Right forelimb (tissue), 1 donor: Measurements from ENCODE around the gene ATG9B.
A peak's percentile ranks its signal among the peaks of the same experiment; 100 is the strongest.
"Not testable (repeated sequence)": the region's sequence is repeated elsewhere in the genome, so short reads cannot be mapped to it uniquely, and the experiment has no call there.

Experiments
- DNase-seq: peaks from one replicate; pipeline ENCODE4 v3.0.0-alpha.2; 2018

The ATG9B gene

DNA sequence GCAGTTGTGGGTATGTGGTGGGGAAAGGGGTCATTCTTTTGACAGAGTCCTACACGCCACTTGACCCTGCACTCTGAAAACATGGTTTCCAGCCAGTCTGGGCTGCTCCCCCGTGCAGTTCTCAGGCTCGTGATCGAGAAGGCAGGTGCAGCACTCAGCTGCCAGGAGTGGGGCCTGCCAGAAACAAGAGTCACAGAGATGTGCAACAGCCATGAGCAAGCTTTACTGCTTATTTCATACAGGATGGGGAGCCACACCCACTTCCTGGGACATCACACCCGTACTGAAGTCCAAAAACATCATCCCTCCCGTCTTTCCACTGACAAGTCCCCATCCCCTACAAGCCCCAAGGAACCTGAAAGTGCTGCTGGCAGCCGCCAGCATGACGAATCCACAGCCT lies 9.3 kb downstream of the ATG9B start:
- DNase-seq: no peak

DNA sequence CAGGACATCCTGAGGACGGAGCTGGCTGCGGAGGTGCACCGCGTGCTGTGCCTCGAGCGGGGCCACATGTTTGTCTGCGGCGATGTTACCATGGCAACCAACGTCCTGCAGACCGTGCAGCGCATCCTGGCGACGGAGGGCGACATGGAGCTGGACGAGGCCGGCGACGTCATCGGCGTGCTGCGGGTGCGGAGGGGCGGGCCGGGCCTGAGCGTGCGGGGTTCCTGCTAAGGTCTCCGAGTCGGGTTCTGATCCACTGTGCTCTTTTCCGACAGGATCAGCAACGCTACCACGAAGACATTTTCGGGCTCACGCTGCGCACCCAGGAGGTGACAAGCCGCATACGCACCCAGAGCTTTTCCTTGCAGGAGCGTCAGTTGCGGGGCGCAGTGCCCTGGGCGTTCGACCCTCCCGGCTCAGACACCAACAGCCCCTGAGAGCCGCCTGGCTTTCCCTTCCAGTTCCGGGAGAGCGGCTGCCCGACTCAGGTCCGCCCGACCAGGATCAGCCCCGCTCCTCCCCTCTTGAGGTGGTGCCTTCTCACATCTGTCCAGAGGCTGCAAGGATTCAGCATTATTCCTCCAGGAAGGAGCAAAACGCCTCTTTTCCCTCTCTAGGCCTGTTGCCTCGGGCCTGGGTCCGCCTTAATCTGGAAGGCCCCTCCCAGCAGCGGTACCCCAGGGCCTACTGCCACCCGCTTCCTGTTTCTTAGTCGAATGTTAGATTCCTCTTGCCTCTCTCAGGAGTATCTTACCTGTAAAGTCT lies 10.4 kb downstream of the ATG9B start:
- DNase-seq: peak; percentile 86

DNA sequence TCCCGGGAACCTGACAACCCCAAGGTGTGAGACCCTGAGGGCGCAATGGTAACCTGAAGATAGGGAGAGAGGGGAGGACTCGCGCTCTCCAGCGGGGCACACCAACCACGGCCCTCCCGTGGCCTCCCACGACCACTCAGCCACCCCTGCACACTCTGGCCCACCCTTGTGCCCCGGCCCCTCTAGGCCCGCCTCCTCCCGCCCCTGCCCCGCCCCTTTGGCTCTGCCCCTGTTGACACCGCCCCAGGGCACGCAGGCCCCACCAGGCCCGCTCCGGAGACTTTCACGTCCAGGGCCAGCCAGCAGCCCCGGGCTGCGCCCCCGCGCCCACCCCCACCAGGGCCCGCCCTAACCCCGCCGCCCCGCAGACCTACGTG lies 10.9 kb downstream of the ATG9B start:
- no peak for DNase-seq

DNA sequence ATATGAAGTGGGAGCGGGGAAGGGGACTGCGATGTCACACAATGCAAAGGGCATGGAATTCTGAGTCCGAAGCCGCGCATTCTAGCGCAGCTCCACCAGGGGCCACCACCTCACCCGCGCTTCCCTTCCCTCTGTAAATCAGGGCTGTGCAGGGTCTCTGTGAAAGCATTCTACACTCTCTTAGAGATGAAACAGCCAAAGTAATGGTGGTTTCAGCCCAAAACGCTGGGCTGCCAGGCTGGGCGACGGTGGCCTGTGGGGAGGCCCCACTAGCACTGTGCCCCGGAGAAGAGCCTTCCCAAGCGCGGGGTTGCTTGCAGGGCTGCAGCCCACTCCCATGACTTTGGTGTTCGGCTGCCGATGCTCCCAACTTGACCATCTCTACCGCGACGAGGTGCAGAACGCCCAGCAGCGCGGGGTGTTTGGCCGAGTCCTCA lies 11.4 kb downstream of the ATG9B start:
- no peak for DNase-seq

DNA sequence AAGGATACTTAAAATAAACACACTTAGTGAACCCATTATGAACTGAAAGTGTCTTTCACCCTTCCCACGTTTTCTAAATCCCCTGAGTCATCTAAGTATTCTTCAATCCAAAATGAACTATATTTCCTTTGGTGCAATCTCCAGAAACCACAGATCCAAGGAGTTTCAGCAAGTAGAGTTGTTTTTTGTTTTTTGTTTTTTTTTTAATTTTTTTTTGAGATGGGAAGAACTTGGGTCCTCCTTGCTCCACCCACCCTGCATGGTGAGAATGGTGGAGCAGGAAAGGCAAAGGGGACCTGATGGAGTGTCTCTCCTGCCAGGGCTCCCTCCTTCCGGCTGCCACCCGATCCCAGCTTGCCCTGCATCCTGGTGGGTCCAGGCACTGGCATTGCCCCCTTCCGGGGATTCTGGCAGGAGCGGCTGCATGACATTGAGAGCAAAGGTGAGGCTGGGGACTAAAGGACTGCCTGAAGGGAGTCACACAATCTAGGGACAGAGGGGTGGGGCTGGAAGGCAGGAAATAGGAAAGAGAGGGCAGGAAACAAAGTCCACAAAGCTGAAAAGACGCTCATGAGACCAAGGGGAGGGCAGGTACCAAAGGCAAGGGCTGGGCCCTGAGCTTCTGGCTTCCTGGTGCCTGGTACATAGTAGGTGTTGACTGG lies 12.1 kb downstream of the ATG9B start:
- DNase-seq: no peak

DNA sequence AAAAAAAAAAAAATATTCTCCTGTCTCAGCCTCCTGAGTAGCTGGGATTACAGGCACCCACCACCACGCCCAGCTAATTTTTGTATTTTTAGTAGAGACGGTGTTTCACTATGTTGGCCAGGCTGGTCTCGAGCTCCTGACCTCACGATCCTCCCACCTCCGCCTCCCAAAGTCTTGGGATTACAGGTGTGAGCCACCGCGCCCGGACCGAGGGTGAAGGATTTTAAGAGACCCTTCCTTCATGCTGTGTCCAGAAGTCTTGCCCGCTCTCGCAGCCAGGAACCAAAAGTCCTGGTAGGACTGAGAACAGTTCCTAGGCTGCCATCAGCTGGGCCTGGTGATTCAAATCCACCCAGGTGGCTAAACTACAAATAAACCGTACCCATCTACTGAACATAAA lies 12.7 kb downstream of the ATG9B start:
- not testable (repeated sequence) for DNase-seq

DNA sequence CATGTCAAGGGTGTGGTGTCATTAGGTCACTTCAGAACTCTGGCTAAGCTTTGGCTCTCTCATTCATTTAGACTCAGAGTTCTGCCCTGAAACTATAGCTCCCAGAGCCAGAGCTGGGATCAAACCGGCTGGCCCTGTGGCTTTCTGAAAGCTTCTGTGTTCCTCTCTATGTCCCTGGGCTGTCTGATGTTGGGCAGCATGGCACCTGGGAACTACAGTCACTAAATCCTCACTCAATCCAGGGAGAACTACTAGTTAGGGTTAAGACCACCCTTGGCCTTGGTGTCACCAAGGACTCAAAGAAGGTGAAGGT lies 13.2 kb downstream of the ATG9B start:
- DNase-seq: no peak

DNA sequence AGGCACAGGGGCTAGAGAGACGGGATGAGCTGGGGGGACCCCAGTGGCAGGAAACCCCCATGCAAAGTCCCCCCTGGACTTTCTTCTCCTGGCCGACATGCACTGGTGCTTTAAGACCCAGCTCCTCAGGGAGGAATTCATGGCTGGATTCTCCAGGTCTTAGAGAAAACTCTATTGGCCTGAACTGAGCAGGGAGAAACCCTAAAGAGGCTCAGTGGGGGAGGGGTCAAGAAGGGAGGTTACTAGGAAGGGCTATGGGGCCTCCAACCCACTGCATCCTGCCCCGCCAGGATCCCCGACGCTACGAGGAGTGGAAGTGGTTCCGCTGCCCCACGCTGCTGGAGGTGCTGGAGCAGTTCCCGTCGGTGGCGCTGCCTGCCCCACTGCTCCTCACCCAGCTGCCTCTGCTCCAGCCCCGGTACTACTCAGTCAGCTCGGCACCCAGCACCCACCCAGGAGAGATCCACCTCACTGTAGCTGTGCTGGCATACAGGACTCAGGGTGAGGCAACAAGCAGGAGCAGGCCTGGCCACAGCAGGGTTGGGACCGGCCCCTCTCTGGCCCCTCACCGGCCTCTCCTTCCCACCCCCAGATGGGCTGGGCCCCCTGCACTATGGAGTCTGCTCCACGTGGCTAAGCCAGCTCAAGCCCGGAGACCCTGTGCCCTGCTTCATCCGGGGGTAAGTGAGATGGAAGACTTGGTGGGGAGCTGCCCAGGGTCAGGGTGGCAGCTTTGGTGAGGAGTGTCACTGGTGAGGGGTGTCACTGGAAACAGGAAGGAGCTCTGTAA lies 13.8 kb downstream of the ATG9B start:
- no peak for DNase-seq

DNA sequence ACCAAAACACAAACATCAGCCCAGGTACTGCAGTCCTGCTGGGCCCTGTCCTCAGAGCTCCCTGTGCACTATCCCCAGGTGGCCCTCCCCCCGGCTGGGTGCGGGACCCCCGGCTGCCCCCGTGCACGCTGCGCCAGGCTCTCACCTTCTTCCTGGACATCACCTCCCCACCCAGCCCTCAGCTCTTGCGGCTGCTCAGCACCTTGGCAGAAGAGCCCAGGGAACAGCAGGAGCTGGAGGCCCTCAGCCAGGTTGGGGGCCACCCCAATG lies 14.3 kb downstream of the ATG9B start:
- DNase-seq: no peak

DNA sequence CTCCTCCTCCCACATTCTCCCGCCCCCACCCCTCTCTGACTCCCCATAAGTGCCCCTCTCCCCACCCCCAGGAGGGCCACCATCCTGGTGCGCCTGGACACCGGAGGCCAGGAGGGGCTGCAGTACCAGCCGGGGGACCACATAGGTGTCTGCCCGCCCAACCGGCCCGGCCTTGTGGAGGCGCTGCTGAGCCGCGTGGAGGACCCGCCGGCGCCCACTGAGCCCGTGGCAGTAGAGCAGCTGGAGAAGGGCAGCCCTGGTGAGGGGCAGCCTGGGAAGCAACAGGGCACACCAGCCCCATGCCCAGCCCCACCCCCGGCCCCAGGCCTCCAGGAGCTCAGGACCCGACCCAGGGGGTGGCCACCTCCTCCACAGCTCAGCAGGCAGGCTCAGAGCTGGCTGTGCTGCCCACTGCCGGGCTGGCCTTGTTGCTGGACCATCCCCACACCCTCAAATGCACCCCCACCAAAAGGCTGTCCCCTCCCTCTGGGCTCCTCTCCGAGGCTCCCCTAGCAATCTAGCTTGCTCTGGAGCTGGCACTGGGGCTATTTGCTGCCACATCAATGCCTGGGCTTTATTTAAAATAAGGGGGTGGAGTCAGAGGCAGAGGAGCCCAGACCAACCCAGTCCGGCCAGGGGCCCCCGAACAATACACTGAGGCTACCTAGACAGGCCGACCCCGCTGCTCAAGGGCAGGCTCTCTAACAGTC lies 14.8 kb downstream of the ATG9B start:
- no peak for DNase-seq

DNA sequence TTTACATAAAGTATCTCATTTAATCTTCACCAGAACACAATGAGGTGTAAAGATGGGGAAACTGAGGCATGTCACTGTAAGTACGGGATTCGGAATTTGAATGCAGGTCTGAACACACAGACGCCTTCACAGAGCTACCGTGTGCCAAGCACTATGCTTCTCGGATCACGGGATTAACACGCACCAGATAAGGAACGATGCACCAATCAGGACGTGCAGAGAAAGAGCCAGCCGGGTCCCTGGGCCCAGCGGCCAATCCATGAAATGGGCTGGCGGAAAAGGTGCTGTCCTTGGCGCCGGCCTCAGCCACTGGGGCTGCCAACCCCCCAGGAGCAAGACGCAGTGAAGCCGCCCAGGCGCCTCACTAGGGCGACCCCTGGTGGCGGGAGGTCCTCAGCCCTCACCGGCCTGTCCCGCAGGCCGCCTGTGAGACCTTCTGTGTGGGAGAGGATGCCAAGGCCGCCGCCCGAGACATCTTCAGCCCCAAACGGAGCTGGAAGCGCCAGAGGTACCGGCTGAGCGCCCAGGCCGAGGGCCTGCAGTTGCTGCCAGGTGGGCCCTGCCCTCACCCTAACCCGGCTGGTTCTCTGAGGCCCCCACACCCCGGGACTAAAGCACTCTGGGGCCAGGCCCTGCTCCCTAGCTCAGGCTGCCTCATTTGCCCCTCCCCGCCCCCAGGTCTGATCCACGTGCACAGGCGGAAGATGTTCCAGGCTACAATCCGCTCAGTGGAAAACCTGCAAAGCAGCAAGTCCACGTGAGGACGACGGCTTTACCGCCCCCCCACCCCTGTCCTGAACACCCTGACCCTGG lies 15.6 kb downstream of the ATG9B start:
- peak; percentile 74 for DNase-seq

DNA sequence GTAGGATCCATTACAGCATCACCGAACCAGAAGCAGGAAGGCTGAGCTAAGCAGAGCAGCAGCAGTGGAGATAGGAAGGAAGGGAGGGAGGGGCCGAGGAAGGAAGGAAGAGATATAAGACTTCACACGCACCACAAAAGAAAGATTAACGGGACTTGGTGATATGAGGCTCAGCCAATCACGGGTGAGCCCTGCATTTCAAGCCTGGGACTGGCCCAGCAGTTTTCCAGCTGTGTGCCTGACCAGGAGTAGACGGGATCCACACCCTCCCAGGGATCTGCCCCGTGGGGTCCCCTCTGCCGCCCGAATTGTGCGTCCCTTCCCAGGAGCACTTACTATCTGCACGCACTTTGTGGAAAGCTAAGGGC lies 16.2 kb downstream of the ATG9B start:
- DNase-seq: no peak

DNA sequence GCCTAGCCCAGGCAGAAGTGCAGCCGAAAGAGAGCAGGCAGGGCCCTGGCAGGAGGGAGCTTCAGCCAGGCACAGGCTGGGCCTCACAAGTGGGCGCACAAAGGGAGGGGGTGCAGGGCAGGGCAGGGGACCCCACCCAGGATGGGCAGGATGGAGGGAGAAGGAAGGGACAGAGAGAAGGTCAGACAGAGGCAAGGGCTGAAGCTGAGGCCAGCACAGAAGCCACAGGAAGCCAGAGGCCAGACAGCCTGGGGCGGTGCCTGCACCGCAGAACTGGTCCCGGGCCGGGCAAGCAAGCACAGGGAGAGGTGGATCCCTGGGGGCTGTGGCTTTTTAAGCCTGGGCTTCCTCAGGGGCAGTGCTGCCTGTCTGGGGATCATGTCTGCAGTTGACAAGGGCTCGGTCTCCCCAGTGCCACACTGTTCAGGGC lies 16.8 kb downstream of the ATG9B start:
- no peak for DNase-seq

DNA sequence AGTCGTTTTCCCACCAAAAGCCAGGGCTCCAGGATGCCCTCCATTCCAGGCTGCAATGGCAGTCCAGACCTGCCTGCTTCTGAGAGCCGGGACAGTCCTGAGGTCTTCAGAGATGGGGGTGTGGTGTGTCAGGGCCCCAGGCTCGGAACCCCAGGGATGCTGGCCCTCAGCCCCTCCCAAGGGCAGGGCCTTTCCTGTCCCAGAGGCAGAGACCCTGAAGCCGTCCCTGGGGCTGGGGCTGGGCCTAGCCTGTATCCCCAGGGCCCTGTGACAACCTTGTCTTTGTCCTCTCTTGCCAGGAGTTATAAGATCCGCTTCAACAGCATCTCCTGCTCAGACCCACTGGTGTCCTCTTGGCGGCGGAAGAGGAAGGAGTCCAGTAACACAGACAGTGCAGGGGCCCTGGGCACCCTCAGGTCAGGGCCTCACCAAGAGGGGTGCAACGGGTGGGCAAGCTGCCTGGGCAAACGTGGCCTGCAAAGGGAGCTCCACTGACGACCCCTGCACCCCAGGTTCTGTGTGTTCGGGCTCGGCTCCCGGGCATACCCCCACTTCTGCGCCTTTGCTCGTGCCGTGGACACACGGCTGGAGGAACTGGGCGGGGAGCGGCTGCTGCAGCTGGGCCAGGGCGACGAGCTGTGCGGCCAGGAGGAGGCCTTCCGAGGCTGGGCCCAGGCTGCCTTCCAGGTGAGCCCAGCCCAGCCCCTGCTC lies 17.5 kb downstream of the ATG9B start:
- DNase-seq: no peak

DNA sequence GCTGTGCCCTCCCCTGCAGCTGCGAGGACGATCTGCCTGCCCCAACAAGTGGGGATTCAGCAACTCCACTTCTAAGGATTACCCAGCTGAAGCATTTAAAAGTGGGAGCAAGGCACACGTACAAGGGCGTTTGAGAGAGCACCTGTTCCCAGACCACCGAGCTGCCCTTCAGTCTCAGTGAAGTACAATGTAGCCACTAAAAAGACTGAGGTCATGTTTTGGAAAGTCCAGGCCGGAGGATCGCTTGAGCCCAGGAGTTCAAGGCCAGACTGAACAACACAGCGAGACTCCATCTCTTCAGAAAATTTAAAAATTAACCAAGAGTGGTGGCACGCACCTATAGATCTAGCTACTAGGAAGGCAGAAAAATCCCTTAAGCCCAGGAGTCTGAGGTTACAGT lies 18.7 kb downstream of the ATG9B start:
- no peak for DNase-seq

DNA sequence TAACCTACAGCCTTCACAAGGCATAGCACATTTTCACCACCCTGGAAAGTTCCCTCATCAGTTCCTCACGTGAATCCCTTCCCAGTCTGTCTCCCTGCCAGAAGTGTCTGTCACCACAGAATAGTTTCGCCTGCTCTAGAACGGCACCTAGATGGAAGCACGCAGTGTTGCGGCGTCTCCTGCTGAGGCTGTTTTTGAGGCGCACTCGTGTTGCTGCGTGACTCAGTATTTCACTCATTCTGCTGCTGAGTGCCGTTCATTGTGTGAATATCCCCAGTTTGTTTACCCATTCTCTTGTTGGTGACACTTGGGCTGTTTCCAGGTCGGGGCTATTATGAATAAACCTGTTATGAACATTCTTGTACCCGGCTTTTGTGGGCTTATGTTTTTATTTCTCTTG lies 20.7 kb downstream of the ATG9B start:
- no peak for DNase-seq

DNA sequence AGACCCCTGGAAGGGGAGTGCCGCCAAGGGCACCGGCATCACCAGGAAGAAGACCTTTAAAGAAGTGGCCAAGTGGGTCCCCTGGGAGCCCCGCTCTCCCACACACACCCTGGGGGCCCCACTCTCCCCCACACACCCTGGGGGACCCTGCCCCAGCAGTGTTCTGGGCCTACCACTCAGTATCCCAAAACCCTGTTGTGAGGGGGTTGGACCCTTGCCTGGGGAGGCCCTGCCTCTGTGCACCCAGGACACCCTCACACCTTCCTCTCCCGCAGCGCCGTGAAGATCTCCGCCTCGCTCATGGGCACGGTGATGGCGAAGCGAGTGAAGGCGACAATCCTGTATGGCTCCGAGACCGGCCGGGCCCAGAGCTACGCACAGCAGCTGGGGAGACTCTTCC lies 22.7 kb downstream of the ATG9B start:
- no peak for DNase-seq

DNA sequence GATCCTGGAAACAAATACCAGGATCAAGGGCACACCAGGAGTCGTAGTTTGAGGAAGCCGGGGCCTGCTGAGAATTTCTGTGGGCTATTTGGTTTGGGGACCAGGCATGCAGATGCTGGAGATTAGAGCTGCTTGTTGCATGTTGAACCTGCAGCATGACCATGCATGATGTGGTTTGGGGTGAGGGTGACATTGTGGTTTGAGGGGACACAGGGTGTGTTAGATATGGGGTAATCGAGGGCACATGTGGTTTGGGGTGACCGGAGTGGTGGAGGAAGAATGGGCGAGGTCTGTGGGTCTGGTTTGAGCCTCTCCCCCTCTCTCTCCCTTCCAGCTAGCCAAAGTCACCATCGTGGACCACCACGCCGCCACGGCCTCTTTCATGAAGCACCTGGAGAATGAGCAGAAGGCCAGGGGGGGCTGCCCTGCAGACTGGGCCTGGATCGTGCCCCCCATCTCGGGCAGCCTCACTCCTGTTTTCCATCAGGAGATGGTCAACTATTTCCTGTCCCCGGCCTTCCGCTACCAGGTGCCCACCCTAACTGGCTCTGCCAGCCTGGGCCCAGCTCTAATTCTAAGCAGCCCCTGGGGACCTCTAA lies 23.3 kb downstream of the ATG9B start:
- no peak for DNase-seq

DNA sequence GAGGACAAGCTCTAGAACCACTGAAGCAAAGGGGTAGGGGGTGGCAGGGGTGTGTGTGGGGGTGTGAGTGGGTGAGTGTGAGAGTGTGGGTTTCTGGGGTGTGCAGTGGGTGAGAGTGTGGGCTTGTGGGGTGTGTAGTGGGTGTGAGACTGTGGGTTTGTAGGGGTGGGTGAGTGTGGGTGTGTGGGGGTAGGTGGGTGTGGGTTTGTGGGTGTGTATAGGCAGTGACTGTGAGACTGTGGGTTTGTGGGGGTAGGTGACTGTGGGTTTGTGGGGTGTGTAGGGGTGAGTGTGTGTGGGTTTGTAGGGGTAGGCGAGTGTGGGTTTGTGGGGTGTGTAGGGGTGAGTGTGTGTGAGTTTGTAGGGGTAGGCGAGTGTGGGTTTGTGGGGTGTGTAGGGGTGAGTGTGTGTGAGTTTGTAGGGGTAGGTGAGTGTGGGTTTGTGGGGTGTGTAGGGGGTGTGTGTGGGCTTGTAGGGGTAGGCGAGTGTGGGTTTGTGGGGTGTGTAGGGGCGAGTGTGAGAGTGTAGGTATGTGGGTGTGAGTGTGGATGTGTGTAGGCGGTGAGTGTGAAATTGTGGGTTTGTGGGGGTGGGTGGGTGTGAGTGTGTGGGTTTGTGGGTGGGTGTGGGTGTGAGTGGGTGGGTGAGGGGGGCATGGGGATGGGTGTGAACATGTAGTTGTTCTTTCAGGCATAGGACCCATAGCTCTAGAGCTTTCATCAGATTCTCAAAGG lies 24.6 kb downstream of the ATG9B start:
- no peak for DNase-seq

DNA sequence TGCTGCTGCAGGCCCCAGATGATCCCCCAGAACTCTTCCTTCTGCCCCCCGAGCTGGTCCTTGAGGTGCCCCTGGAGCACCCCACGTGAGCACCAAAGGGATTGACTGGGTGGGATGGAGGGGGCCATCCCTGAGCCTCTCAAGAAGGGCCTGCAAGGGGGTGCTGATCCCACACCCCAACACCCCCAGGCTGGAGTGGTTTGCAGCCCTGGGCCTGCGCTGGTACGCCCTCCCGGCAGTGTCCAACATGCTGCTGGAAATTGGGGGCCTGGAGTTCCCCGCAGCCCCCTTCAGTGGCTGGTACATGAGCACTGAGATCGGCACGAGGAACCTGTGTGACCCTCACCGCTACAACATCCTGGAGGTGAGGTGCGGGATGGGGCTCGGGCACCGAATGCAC lies 25.3 kb downstream of the ATG9B start:
- DNase-seq: no peak

DNA sequence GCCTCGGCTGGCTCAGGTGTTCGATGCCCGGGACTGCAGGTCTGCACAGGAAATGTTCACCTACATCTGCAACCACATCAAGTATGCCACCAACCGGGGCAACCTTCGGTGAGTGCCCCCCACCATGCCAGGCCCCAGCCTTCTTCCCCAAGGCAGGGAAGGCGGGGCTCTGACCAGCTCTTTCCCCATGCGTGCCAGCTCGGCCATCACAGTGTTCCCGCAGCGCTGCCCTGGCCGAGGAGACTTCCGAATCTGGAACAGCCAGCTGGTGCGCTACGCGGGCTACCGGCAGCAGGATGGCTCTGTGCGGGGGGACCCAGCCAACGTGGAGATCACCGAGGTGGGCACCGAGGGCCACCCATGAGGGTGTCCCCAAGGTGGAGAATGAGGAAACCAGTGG lies 26.0 kb downstream of the ATG9B start:
- no peak for DNase-seq
